HEK293 (cell line): ENCODE results near the gene KRTAP10-12.

Experiments used
- CTCF ChIA-PET: fragments of 350-600 bp; formaldehyde crosslinking; extraction: SDS; loops from one replicate; lab custom pipeline; 2021; ENCODE audit warnings: antibody characterized with exemption; lab: Yijun Ruan, JAX
- POLR2A ChIA-PET: fragments of 300-600 bp; formaldehyde crosslinking; extraction: SDS; loops from one replicate; lab custom pipeline; 2020; ENCODE audit warnings: antibody characterized with exemption, inconsistent platforms; lab: Yijun Ruan, JAX
- H3K27ac ChIP-seq: fragments of 200-500 bp; sonication (Bioruptor generic); 2 replicates; pipeline ENCODE4 v1.5.1; 2014; ENCODE audit warnings: low read depth, low read length, control low read depth, inconsistent platforms; ENCODE audit errors: extremely low read depth
- H3K36me3 ChIP-seq, 2 experiments: fragments of 200-500 bp in 1 of 2; sonication (Bioruptor generic) in 1 of 2; 1 replicate in 1 of 2; 2 replicates in 1 of 2; pipeline ENCODE4 v1.5.1; 2014 to 2017; ENCODE audit warnings: inconsistent platforms in 2 of 2, low read length in 2 of 2; ENCODE audit not compliant: control insufficient read depth in 2 of 2, insufficient read depth in 1 of 2
- H3K4me1 ChIP-seq: fragments of 200-500 bp; sonication (Bioruptor generic); 2 replicates; pipeline ENCODE4 v1.5.1; 2014; ENCODE audit warnings: mild to moderate bottlenecking, low read length, inconsistent platforms; ENCODE audit not compliant: control insufficient read depth, insufficient read depth
- H3K4me3 ChIP-seq: 2 replicates; pipeline ENCODE4 v1.5.1; 2011; ENCODE audit warnings: low read depth, mild to moderate bottlenecking, control low read depth, low read length, moderate library complexity
- H3K9me3 ChIP-seq: fragments of 200-500 bp; sonication (Bioruptor generic); 2 replicates; pipeline ENCODE4 v1.5.1; 2014; ENCODE audit warnings: low read depth, low read length, inconsistent platforms; ENCODE audit not compliant: control insufficient read depth, insufficient read depth
- GLIS2 ChIP-seq: fragments of 450-650 bp; formaldehyde crosslinking; IDR thresholded peaks from 2 replicates; pipeline ENCODE4 v1.5.1; 2016; ENCODE audit warnings: missing biosample characterization, missing genetic modification characterization
- MEIS1 ChIP-seq: sonication (generic); formaldehyde crosslinking; IDR thresholded peaks from 2 replicates; pipeline ENCODE4 v1.8.1; 2022; ENCODE audit warnings: missing genetic modification reagents, mild to moderate bottlenecking, borderline replicate concordance
- PRDM1 ChIP-seq: fragments of 450-650 bp; formaldehyde crosslinking; IDR thresholded peaks from 2 replicates; pipeline ENCODE4; 2016; ENCODE audit warnings: missing biosample characterization, missing genetic modification characterization
- PRDM6 ChIP-seq: fragments of 450-650 bp; formaldehyde crosslinking; IDR thresholded peaks from 2 replicates; pipeline ENCODE4 v1.5.1; 2017; ENCODE audit warnings: missing biosample characterization, missing genetic modification characterization
- REST ChIP-seq: fragments of 450-650 bp; formaldehyde crosslinking; IDR thresholded peaks from 2 replicates; pipeline ENCODE4 v1.5.1; 2016; ENCODE audit warnings: missing biosample characterization, missing genetic modification characterization
- YY2 ChIP-seq: fragments of 450-650 bp; formaldehyde crosslinking; IDR thresholded peaks from 2 replicates; pipeline ENCODE4 v1.5.1; 2016; ENCODE audit warnings: missing biosample characterization, missing genetic modification characterization
- ZBTB48 ChIP-seq: fragments of 450-650 bp; formaldehyde crosslinking; IDR thresholded peaks from 2 replicates; pipeline ENCODE4 v1.5.1; 2016; ENCODE audit warnings: missing biosample characterization, missing genetic modification characterization
- ZBTB49 ChIP-seq: fragments of 450-650 bp; formaldehyde crosslinking; IDR thresholded peaks from 2 replicates; pipeline ENCODE4 v1.5.1; 2016; ENCODE audit warnings: missing biosample characterization, missing genetic modification characterization, low read depth
- ZFP41 ChIP-seq: fragments of 450-650 bp; formaldehyde crosslinking; IDR thresholded peaks from 2 replicates; pipeline ENCODE4 v1.5.1; 2016; ENCODE audit warnings: missing biosample characterization, missing genetic modification characterization, borderline replicate concordance
- ZNF175 ChIP-seq: fragments of 450-650 bp; formaldehyde crosslinking; IDR thresholded peaks from 2 replicates; pipeline ENCODE4 v1.5.1; 2016; ENCODE audit warnings: missing biosample characterization, missing genetic modification characterization
- ZNF350 ChIP-seq: fragments of 450-650 bp; formaldehyde crosslinking; IDR thresholded peaks from 2 replicates; pipeline ENCODE4 v1.5.0; 2017; ENCODE audit warnings: missing biosample characterization, mild to moderate bottlenecking, missing genetic modification characterization
- ZNF354C ChIP-seq: fragments of 450-650 bp; formaldehyde crosslinking; IDR thresholded peaks from 2 replicates; pipeline ENCODE4 v1.5.1; 2016; ENCODE audit warnings: missing biosample characterization, missing genetic modification characterization, low read depth, borderline replicate concordance
- ZNF398 ChIP-seq: fragments of 450-650 bp; formaldehyde crosslinking; IDR thresholded peaks from 2 replicates; pipeline ENCODE4 v1.5.1; 2017; ENCODE audit warnings: missing biosample characterization, missing genetic modification characterization
- ZNF473 ChIP-seq: fragments of 450-650 bp; formaldehyde crosslinking; IDR thresholded peaks from 2 replicates; pipeline ENCODE4 v1.5.1; 2017; ENCODE audit warnings: missing biosample characterization, missing genetic modification characterization
- ZNF488 ChIP-seq: fragments of 450-650 bp; formaldehyde crosslinking; IDR thresholded peaks from 2 replicates; pipeline ENCODE4 v1.5.1; 2016; ENCODE audit warnings: missing biosample characterization, missing genetic modification characterization
- ZNF514 ChIP-seq: fragments of 450-650 bp; formaldehyde crosslinking; IDR thresholded peaks from 2 replicates; pipeline ENCODE4 v1.5.1; 2016; ENCODE audit warnings: missing biosample characterization, missing genetic modification characterization
- ZNF548 ChIP-seq: fragments of 450-650 bp; formaldehyde crosslinking; IDR thresholded peaks from 2 replicates; pipeline ENCODE4 v1.5.1; 2016; ENCODE audit warnings: missing biosample characterization, missing genetic modification characterization
- ZNF768 ChIP-seq: fragments of 450-650 bp; formaldehyde crosslinking; IDR thresholded peaks from 2 replicates; pipeline ENCODE4 v1.5.1; 2018; ENCODE audit warnings: missing biosample characterization, mild to moderate bottlenecking, missing genetic modification characterization
- ZNF776 ChIP-seq: fragments of 450-650 bp; formaldehyde crosslinking; IDR thresholded peaks from 2 replicates; pipeline ENCODE4 v1.5.0; 2017; ENCODE audit warnings: missing biosample characterization, missing genetic modification characterization, borderline replicate concordance
- ZSCAN23 ChIP-seq: fragments of 450-650 bp; formaldehyde crosslinking; IDR thresholded peaks from 2 replicates; pipeline ENCODE4 v1.5.1; 2016; ENCODE audit warnings: missing biosample characterization, missing genetic modification characterization

Gene KRTAP10-12

GRCh38 chr21:44708213-44708865 lies 11.4 kb downstream of the KRTAP10-12 start:
- Histone ChIP-seq H3K36me3 (no peaks in the 10 kb centered on the region), H3K4me1 (peaks cover 6% of the 10 kb centered on the region; the same call in 1 of the 2 replicates), H3K27ac (no peak overlapping the region), H3K4me3 (no peak overlapping the region), H3K9me3 (no peaks in the 10 kb centered on the region)
- CTCF ChIA-PET: interaction anchor here (0.6 to 0.7 kb wide), 2 partner anchors 10 to 99 kb away, joined by 4 to 5 read pairs; no protein-coding TSS in a partner anchor
- TF ChIP-seq ZNF473 (tag by site-specific recombination): no peak
- TF ChIP-seq PRDM1 (tag by site-specific recombination): no peak
- TF ChIP-seq ZBTB49 (tag by site-specific recombination): no peak
- TF ChIP-seq ZNF398 (tag by site-specific recombination): no peak
- no peak for TF ChIP-seq ZNF350 (tag by site-specific recombination)
- no peak for TF ChIP-seq REST
- TF ChIP-seq PRDM6 (tag by site-specific recombination): no peak
- no peak for TF ChIP-seq ZNF776 (tag by site-specific recombination)
- TF ChIP-seq ZNF354C: no peak
- no peak for TF ChIP-seq ZBTB48 (tag by site-specific recombination)
- no peak for TF ChIP-seq ZNF514 (tag by site-specific recombination)
- TF ChIP-seq GLIS2 (tag by site-specific recombination): no peak
- TF ChIP-seq ZNF768 (tag by site-specific recombination): no peak
- TF ChIP-seq ZNF488 (tag by site-specific recombination): no peak
- no peak for TF ChIP-seq MEIS1 (CRISPR knock-in tag)
- TF ChIP-seq YY2 (tag by site-specific recombination): no peak
- no peak for TF ChIP-seq ZNF548
- TF ChIP-seq ZFP41: no peak
- no peak for TF ChIP-seq ZNF175 (tag by site-specific recombination)
- no peak for TF ChIP-seq ZSCAN23
- POLR2A ChIA-PET: no interaction called here
